Fibroblast of peridontal ligament (primary cell): ENCODE results near the gene PLN.

Experiments used
- DNase-seq: peaks from one replicate; pipeline ENCODE4 v3.0.0-alpha.2; 2010; ENCODE audit errors: extremely low read depth

Gene PLN

GRCh38 chr6:118537574-118537973, 10.5 kb upstream of the PLN start:
- DNase-seq: no peak

GRCh38 chr6:118542184-118542952, 5.7 kb upstream of the PLN start:
- peak; percentile 64 for DNase-seq

GRCh38 chr6:118544105-118544504, 4.0 kb upstream of the PLN start:
- DNase-seq: no peak

GRCh38 chr6:118546164-118546879, 1.8 kb upstream of the PLN start:
- DNase-seq: no peak

- DNase-seq: no peak
Observed at GRCh38 chr6:118546880-118547218, 1.2 kb upstream of the PLN start.

- no peak for DNase-seq
Observed at GRCh38 chr6:118548613-118549012, 517 bp downstream of the PLN start.

GRCh38 chr6:118551063-118552053, 3.3 kb downstream of the PLN start:
- peak; percentile 78 for DNase-seq

- no peak for DNase-seq
Observed at GRCh38 chr6:118553132-118553531, 5.0 kb downstream of the PLN start.

GRCh38 chr6:118554698-118555097, 6.6 kb downstream of the PLN start:
- DNase-seq: no peak

- DNase-seq: peak; percentile 21
Observed at GRCh38 chr6:118558464-118559217, 10.5 kb downstream of the PLN start.

GRCh38 chr6:118559659-118560058, 11.6 kb downstream of the PLN start:
- no peak for DNase-seq

GRCh38 chr6:118562248-118562647, 14.2 kb downstream of the PLN start:
- no peak for DNase-seq

- DNase-seq: peak; percentile 31
Observed at GRCh38 chr6:118562959-118563358, 14.9 kb downstream of the PLN start.

- no peak for DNase-seq
Observed at GRCh38 chr6:118565311-118565960, 17.3 kb downstream of the PLN start.

- no peak for DNase-seq
Observed at GRCh38 chr6:118567974-118568373, 19.9 kb downstream of the PLN start.

- no peak for DNase-seq
Observed at GRCh38 chr6:118569498-118569897, 21.4 kb downstream of the PLN start.

GRCh38 chr6:118571121-118571520, 23.0 kb downstream of the PLN start:
- DNase-seq: no peak

GRCh38 chr6:118574051-118574865, 26.2 kb downstream of the PLN start:
- peak; percentile 30 for DNase-seq

GRCh38 chr6:118577972-118578371, 29.9 kb downstream of the PLN start:
- no peak for DNase-seq

GRCh38 chr6:118578617-118579016, 30.5 kb downstream of the PLN start:
- DNase-seq: no peak
